Skeletal muscle satellite cell (primary cell): ENCODE data around the gene NTHL1.

Source experiments
- H3K27me3 ChIP-seq: 2 replicates; pipeline ENCODE4 v1.7.0; 2013; ENCODE audit warnings: low read length; ENCODE audit not compliant: control insufficient read depth, insufficient read depth
- H3K36me3 ChIP-seq: 2 replicates; pipeline ENCODE4 v1.7.0; 2013; ENCODE audit warnings: mild to moderate bottlenecking, control low read depth, low read length; ENCODE audit not compliant: insufficient read depth
- H3K4me1 ChIP-seq: 2 replicates; pipeline ENCODE4 v1.7.0; 2013; ENCODE audit warnings: low read length; ENCODE audit not compliant: control insufficient read depth, insufficient read depth
- H3K4me2 ChIP-seq: 2 replicates; pipeline ENCODE4 v1.7.0; 2013; ENCODE audit warnings: mild to moderate bottlenecking, low read length
- H3K4me3 ChIP-seq: 2 replicates; pipeline ENCODE4 v1.7.0; 2013; ENCODE audit warnings: low read length
- H3K9ac ChIP-seq: 2 replicates; pipeline ENCODE4 v1.7.0; 2013; ENCODE audit warnings: mild to moderate bottlenecking, low read depth, low read length, moderate library complexity
- H3K9me3 ChIP-seq: replicated peaks from 2 replicates; pipeline ENCODE4 v1.7.0; 2013; ENCODE audit warnings: mild to moderate bottlenecking, control low read depth, low read length

NTHL1 gene

DNA sequence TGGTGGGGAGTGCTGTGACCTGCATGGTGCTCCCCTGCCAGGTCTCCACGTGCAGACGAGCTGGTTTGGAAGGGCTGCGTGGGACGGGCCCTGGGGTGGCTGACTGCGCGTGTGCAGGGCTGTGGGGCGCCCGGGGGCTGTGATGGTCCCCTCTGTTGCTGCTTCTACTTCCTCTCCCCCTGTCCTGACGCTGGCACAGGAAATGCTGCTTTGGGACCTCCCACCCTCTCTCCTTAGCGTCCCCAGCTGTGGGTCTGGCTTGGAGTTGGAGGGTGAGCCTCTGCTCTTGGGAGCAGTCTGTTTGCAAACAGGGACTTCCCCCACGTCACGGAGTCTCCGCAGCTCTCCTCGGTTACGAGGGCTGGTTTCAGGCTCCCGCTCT lies 35.3 kb upstream of the NTHL1 start:
- Histone ChIP-seq H3K9ac (no peak overlapping the region), H3K4me3 (no peak overlapping the region), H3K27me3 (no peaks in the 10 kb centered on the region), H3K36me3 (peaks cover 73% of the 10 kb centered on the region), H3K4me2 (no peak overlapping the region), H3K9me3 (no peaks in the 10 kb centered on the region), H3K4me1 (no peaks in the 10 kb centered on the region)

DNA sequence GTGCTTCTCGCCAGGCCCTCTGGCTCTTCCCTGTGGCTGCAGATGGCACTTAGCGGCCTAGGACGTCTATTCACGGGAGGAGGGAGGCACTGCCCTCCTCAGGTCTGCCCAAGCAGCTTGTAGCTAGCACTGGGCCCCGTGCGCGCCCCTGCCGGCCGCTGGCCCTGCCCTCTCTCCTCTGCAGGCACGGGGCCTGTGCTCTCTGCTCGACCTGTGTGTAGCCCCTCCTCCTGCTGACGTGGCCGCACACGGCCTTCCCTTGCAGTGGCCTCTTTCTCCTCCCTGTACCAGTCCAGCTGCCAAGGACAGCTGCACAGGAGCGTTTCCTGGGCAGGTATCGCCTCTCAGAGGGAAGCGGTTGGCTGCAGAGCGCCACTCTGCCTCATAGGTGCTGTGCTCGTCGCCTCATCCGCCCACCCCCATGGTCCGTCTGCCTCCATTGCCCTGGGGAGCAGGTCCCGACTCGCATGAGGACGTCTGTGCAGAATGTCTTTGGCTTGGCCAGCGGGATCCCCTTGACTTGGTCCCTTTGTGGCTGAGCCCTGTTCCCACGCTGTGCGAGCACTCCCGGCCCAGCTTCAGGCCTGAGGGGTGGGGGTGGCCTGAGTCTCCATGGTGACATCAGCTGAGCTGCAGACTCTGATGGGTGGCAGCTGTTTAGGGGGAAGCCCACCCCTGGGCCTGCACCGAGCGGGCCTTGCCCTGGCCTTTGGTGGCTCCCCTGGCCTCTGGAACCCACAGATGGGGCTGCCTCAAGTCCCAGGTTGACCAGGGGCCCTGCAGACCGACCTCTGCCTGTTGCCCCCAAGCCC lies 34.7 kb upstream of the NTHL1 start:
- H3K4me2 ChIP-seq: no peak overlapping the region
- no peaks in the 10 kb centered on the region for H3K27me3 ChIP-seq
- peaks cover 70% of the 10 kb centered on the region for H3K36me3 ChIP-seq
- no peak overlapping the region for H3K9ac ChIP-seq
- H3K4me3 ChIP-seq: no peak overlapping the region
- H3K9me3 ChIP-seq: no peaks in the 10 kb centered on the region
- no peaks in the 10 kb centered on the region for H3K4me1 ChIP-seq

DNA sequence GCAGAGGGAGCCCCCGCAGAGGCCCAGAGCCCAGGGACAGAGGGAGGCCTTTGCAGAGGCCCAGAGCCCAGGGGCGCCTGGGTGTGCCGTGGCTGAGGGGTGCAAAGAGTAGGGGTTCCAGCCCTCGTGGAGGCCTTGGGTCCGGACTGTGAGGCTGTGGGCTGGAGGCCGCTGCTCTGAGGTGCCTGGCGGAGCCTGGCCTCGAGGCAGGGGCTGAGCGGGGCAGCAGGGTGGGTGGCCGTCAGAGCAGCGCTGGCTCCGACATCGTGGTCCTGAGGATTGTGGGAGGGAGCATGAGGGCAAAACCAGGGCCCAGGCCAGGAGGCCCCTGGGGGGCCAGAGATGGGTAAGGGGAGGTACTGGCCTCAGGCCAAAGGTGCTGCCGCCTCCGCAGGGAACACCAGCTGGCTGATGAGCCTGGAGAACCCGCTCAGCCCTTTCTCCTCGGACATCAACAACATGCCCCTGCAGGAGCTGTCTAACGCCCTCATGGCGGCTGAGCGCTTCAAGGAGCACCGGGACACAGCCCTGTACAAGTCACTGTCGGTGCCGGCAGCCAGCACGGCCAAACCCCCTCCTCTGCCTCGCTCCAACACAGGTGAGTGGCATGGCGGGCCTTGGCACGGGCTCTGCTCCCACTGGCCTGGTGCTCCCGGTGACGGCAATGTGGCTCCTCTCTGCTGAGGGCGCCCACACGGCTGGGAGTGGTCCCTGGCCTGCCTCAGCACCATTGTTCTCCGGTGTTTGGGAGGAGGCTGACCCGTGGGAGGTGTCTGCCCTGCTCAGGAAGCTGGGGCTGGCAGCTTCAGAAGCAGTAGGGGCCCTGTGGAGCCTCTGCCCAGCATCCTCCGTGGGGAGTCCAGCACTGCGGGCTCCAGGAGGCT lies 33.8 kb upstream of the NTHL1 start:
- no peak overlapping the region for H3K4me2 ChIP-seq
- H3K4me3 ChIP-seq: no peak overlapping the region
- no peaks in the 10 kb centered on the region for H3K27me3 ChIP-seq
- no peak overlapping the region for H3K9ac ChIP-seq
- no peaks in the 10 kb centered on the region for H3K9me3 ChIP-seq
- H3K36me3 ChIP-seq: peaks cover 73% of the 10 kb centered on the region
- H3K4me1 ChIP-seq: no peaks in the 10 kb centered on the region

DNA sequence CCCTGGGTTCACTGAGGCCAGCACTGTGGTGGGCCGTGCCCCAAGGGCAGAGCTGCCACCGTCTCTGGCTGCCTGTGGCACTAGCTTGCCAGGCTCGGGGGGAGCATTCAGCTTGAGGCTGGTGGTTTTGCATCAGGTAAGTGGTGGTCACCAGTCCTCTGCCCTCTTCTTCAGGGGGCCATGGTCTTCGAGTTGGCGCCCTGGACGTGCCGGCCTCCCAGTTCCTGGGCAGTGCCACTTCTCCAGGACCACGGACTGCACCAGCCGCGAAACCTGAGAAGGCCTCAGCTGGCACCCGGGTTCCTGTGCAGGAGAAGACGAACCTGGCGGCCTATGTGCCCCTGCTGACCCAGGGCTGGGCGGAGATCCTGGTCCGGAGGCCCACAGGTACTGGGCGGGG lies 32.4 kb upstream of the NTHL1 start:
- no peak overlapping the region for H3K9ac ChIP-seq
- H3K36me3 ChIP-seq: peaks cover 64% of the 10 kb centered on the region
- H3K27me3 ChIP-seq: no peaks in the 10 kb centered on the region
- no peaks in the 10 kb centered on the region for H3K4me1 ChIP-seq
- no peak overlapping the region for H3K4me3 ChIP-seq
- no peaks in the 10 kb centered on the region for H3K9me3 ChIP-seq
- H3K4me2 ChIP-seq: no peak overlapping the region

DNA sequence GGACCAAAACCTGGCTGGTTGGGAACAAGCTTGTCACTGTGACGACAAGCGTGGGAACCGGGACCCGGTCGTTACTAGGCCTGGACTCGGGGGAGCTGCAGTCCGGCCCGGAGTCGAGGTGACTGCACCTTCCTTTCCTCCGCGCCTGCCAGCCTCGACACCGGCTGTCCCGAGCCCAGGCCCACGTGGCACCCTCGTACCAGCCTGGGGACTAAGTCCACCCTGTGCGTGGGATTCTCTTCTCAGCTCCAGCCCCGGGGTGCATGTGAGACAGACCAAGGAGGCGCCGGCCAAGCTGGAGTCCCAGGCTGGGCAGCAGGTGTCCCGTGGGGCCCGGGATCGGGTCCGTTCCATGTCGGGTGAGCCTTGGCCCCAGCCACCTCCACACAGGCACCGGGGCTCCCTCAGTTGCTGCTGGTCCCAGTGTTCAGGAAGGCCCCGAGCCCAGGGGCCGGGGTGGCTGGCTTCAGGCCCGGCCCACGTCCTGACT lies 31.7 kb upstream of the NTHL1 start:
- Histone ChIP-seq H3K27me3 (no peaks in the 10 kb centered on the region), H3K9me3 (no peaks in the 10 kb centered on the region), H3K4me2 (no peak overlapping the region), H3K36me3 (peaks cover 62% of the 10 kb centered on the region), H3K4me3 (no peak overlapping the region), H3K9ac (no peak overlapping the region), H3K4me1 (no peaks in the 10 kb centered on the region)

DNA sequence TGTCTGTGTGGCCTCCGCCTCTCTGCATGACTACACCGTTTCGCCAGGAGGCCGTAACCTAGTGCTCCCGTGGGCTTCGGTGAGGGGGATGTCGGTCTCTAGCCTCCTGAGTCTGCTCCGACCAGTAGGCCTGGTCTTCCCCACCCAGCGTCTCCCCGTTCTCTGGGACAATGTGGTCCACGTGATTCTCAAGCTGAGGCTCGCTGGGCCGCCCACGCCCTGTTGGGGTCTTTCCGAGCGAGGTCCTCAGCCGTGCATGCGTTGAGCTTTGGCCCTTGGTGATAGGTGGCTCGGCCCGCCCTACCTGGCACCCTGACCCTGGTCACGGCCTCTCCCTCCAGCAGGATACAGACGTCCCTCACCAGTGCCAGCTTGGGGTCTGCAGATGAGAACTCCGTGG lies 31.1 kb upstream of the NTHL1 start:
- Histone ChIP-seq H3K27me3 (no peaks in the 10 kb centered on the region), H3K4me3 (no peak overlapping the region), H3K9me3 (no peaks in the 10 kb centered on the region), H3K4me2 (no peak overlapping the region), H3K9ac (no peak overlapping the region), H3K4me1 (no peaks in the 10 kb centered on the region), H3K36me3 (peaks cover 62% of the 10 kb centered on the region)

DNA sequence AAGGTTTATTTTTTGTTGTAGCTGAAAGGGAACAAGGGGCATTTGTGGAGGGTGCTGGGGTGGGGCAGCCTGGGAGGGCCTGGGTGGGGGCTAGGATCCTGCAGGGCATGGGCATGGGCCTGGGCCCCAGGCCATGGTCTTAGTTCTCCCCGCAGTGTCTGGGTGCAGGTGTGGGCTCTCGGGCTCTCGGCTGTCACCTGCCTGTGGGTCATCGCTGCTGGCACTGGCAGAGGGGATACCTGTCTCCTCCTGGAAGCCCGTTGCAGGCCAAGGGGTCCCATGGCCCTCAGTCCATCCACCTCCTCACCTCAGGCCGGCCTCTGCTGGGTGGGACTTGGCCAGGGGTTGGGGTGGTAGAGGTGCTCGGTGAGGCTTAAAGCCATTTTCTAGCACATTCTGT lies 30.5 kb upstream of the NTHL1 start:
- no peak overlapping the region for H3K4me2 ChIP-seq
- H3K4me1 ChIP-seq: no peaks in the 10 kb centered on the region
- no peak overlapping the region for H3K9ac ChIP-seq
- H3K27me3 ChIP-seq: no peaks in the 10 kb centered on the region
- no peaks in the 10 kb centered on the region for H3K9me3 ChIP-seq
- peaks cover 62% of the 10 kb centered on the region for H3K36me3 ChIP-seq
- H3K4me3 ChIP-seq: no peak overlapping the region

DNA sequence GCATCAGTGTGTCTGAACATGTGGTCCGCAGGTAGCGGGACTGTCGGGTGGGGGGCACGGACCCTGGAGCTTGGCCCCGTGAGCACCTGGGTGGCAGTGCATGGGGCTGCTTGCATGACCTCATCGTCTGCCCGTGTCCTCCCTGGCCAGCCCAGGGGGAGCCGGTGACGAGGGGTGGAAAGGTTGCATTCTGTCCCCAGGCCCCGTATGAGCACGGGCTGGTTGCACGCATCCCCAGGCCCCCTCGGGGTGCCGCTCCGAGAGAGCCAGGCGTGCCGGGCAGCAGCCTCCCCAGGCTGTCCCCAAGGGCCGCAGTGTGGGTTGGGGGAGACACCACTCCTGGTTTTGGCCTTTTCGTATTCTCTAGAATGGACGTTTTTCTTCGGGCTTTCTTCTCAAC lies 30.1 kb upstream of the NTHL1 start:
- Histone ChIP-seq H3K9me3 (no peaks in the 10 kb centered on the region), H3K27me3 (no peaks in the 10 kb centered on the region), H3K36me3 (peaks cover 62% of the 10 kb centered on the region), H3K9ac (no peak overlapping the region), H3K4me3 (no peak overlapping the region), H3K4me2 (no peak overlapping the region), H3K4me1 (no peaks in the 10 kb centered on the region)

DNA sequence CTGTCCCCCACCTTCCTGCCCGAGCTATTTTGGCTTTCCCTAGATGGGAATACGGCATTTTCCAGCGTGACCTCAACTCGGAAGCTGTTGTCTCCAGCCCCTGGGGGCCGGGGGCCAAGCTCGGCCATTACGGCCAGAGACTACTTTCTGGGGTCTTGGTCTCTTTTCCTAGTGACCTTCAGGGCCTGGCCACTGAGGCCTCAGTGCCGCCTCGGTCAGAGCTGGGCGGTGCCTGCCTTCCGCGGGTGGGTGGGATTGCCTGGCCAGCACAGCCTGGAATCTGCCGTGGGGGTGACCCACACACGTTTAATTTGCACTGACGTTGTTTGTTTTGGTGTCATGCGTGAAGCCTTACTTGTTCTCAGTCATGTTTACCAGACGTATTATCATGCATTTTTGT lies 29.4 kb upstream of the NTHL1 start:
- peaks cover 61% of the 10 kb centered on the region for H3K36me3 ChIP-seq
- H3K9ac ChIP-seq: no peak overlapping the region
- no peak overlapping the region for H3K4me3 ChIP-seq
- H3K9me3 ChIP-seq: no peaks in the 10 kb centered on the region
- no peak overlapping the region for H3K4me2 ChIP-seq
- no peaks in the 10 kb centered on the region for H3K4me1 ChIP-seq
- no peaks in the 10 kb centered on the region for H3K27me3 ChIP-seq

DNA sequence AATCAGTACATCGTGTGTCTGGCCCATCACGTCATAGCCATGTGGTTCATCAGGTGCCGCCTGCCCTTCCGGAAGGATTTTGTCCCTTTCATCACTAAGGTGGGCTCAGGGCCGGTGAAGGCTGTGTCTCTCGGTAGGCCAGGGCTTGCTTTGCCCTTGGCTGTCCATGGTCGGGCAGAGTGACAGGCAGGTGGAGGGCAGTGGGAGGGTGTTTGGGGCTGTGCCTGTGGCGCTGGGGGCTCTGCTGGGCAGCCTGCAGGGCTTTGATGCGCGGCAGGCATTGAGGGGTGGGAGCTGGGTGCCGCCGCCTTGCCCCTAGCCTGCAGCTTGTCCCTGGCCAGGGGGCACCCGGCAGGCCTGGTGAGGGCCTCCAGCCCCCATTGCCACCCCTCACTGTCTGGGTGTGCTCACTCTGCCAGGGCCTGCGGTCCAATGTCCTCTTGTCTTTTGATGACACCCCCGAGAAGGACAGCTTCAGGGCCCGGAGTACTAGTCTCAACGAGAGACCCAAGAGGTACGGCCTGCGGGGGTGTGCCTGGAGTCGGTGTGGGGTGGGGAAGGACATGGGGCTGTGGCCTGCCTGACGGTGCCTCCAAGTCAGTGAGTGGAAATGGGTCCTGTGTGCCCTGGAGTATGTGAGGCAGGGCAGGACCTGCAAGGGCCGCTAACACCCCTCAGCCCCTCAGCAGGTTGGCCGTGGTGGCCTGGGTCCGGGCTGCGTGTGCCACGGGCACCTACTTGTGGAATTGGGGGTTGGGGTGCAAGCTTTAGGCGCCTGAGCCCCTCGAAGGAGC lies 28.6 kb upstream of the NTHL1 start:
- no peak overlapping the region for H3K4me3 ChIP-seq
- H3K27me3 ChIP-seq: no peaks in the 10 kb centered on the region
- H3K9me3 ChIP-seq: no peaks in the 10 kb centered on the region
- H3K4me1 ChIP-seq: no peaks in the 10 kb centered on the region
- no peak overlapping the region for H3K4me2 ChIP-seq
- no peak overlapping the region for H3K9ac ChIP-seq
- H3K36me3 ChIP-seq: peaks cover 62% of the 10 kb centered on the region

DNA sequence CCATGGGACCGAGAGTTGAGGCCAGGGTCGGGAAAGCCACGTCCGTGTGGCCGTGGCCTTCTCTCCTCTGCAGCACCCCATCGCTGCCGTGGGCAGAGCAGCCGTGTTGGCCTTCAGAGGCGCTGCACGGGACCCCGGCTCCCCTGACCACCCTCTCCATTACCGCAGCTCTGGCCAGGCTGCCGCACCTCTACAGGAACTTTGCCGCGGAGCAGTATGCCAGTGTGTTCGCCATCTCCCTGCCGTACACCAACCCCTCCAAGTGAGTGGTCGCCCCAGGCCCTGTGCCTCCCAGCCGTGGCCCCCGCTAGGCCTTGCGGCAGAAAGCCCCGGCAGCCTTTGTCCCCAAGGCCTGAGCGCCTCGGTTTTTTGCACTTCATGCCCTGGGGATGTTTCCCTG lies 28.0 kb upstream of the NTHL1 start:
- Histone ChIP-seq H3K27me3 (no peaks in the 10 kb centered on the region), H3K4me1 (no peaks in the 10 kb centered on the region), H3K9ac (no peak overlapping the region), H3K9me3 (no peaks in the 10 kb centered on the region), H3K36me3 (peaks cover 60% of the 10 kb centered on the region), H3K4me2 (no peak overlapping the region), H3K4me3 (no peak overlapping the region)
